Spleen (tissue), 7 donors: ENCODE data around the gene FAAH2.

Source experiments
- POLR2AphosphoS5 ChIP-seq, 3 donors: sonication (generic); formaldehyde crosslinking; IDR thresholded peaks; one replicate each; pipeline ENCODE4 v1.5.1; 2017; ENCODE audit warnings: antibody characterized with exemption in 3 of 3
- TF ChIP-seq, protein P1 (sequence below), 11 experiments: fragments of 200-600 bp in 7 of 11; fragments of 450-650 bp in 4 of 11; sonication (generic) in 4 of 11; IDR thresholded peaks in 8 of 11; conservative IDR thresholded peaks in 3 of 11; 1 replicate in 7 of 11; 2 replicates in 4 of 11; pipeline versions ENCODE4 v1.4.0 to v1.8.0; 2016 to 2021; ENCODE audit warnings: antibody characterized with exemption in 11 of 11, inconsistent platforms in 4 of 11, mild to moderate bottlenecking in 1 of 11
- donor health status: DM: no; HTN: no; CAD: no; lungs with moderate emphysema.
- donor health status: DM: no; HTN: no; CAD: no.
- donor health status: DM: no; HTN: no; CAD: no.

DNA sequence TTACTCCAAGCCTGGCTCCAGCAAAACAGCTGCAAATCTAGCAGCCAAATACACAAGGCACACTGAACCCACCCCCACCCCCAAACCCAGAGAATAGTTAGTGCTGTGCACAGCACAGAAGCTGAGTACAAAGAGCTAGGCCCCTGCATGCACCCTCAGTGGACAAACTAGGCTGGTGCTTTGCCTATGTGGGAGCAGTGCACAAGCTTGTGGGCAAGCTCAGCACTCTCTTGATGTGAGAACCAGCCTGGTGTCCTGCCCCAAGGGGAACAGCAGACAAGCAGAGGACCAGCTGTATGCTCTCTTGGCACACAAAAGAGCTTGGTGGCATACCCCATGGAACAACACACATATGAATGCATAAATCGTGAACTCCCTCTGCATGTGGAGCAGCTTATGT is 81.7 kb downstream of the FAAH2 start:
- TF ChIP-seq, protein P1, sequence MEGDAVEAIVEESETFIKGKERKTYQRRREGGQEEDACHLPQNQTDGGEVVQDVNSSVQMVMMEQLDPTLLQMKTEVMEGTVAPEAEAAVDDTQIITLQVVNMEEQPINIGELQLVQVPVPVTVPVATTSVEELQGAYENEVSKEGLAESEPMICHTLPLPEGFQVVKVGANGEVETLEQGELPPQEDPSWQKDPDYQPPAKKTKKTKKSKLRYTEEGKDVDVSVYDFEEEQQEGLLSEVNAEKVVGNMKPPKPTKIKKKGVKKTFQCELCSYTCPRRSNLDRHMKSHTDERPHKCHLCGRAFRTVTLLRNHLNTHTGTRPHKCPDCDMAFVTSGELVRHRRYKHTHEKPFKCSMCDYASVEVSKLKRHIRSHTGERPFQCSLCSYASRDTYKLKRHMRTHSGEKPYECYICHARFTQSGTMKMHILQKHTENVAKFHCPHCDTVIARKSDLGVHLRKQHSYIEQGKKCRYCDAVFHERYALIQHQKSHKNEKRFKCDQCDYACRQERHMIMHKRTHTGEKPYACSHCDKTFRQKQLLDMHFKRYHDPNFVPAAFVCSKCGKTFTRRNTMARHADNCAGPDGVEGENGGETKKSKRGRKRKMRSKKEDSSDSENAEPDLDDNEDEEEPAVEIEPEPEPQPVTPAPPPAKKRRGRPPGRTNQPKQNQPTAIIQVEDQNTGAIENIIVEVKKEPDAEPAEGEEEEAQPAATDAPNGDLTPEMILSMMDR (IDR thresholded peaks at IDR 0.05 in 8 of 11, conservative IDR thresholded peaks at IDR 0.05 in 3 of 11) = no peak
- TF ChIP-seq POLR2AphosphoS5 (IDR thresholded peaks at IDR 0.05) = no peak
